Right forelimb (tissue), 1 donor: ENCODE data around the gene RIBC2.
"Not testable (repeated sequence)": the region's sequence is repeated elsewhere in the genome, so short reads cannot be mapped to it uniquely, and the experiment has no call there.

Experiments
- DNase-seq: peaks from one replicate; pipeline ENCODE4 v3.0.0-alpha.2; 2018

RIBC2 gene

DNA sequence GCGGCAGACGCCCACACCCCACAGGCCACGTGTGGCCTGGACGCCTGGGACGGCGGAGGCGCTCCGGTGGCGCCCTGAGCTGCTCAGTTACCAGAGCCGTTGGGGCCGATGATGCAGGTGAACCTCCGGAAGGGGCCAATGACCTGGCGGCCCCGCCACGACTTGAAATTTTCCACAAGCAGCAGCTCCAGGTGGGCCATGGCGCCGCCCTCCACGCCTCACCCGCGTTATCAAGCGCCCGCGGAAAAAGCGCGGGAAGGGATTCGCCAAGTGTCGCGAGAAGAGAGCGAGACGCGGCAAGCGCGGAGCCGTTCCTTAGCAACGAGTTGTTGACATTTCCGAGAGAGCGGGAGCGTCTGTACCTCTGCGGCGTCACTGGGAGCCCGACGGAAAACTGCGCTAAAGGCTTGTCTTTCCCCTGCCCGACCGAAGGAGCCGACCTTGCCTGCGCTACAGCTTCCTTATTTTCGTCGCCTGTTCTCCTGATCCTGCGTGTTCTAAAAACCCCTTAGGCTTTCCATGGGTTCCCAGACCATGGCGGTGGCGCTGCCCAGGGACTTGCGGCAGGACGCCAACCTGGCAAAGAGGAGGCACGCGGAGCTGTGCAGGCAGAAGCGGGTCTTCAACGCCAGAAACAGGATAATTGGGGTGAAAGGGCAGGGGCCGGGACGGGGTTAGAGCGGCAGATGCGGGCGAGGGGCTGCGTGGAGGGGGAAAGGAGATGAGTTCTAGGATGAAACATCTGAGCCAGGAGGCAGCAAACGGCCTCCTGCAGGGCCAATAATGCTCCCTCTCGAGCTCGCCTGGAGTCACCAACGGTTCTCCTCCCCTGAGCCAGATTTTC lies at the start of gene RIBC2, which contains the start of gene SMC1B:
RIBC2 (plus strand) TSS at position 326 of the 844 bp plus-strand sequence; CDS start at position 520, 194 bp downstream.
SMC1B (minus strand) TSS at position 232 of the 844 bp plus-strand sequence; CDS start at position 200, 32 bp downstream.
- DNase-seq = peak; percentile 89

- no peak for DNase-seq
These were observed 46.8 kb upstream of the RIBC2 start for GRCh38 chr22:45366713-45367112.

DNA sequence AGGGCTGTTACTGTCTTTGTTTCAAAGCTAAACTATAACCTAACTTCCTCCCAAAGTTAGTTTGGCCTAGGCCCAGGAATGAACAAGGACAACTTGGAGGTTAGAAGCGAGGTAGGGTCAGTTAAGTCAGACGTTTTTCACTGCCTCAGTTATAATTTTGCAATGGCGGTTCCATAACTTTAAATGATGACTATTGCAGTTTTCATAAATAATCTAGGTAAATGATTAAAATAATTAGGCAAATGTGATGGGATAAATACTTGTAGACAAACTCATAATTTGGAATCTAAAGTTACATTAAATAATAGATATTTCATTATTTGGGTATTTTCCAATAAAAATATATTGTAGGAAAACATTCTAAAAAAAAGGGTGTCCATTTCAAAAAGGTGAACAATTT lies 39.9 kb upstream of the RIBC2 start:
- DNase-seq = not testable (repeated sequence)

GRCh38 chr22:45376009-45376408 lies 37.5 kb upstream of the RIBC2 start:
- no peak for DNase-seq

- DNase-seq = no peak
These were observed 36.8 kb upstream of the RIBC2 start for GRCh38 chr22:45376703-45377102.

- no peak for DNase-seq
These were observed 32.1 kb upstream of the RIBC2 start for GRCh38 chr22:45381348-45381747.

- DNase-seq = no peak
These were observed 23.9 kb upstream of the RIBC2 start for GRCh38 chr22:45389546-45389945.

- no peak for DNase-seq
These were observed 15.7 kb upstream of the RIBC2 start for GRCh38 chr22:45397806-45398205.

GRCh38 chr22:45398214-45398613 lies 15.3 kb upstream of the RIBC2 start:
- DNase-seq = no peak

DNA sequence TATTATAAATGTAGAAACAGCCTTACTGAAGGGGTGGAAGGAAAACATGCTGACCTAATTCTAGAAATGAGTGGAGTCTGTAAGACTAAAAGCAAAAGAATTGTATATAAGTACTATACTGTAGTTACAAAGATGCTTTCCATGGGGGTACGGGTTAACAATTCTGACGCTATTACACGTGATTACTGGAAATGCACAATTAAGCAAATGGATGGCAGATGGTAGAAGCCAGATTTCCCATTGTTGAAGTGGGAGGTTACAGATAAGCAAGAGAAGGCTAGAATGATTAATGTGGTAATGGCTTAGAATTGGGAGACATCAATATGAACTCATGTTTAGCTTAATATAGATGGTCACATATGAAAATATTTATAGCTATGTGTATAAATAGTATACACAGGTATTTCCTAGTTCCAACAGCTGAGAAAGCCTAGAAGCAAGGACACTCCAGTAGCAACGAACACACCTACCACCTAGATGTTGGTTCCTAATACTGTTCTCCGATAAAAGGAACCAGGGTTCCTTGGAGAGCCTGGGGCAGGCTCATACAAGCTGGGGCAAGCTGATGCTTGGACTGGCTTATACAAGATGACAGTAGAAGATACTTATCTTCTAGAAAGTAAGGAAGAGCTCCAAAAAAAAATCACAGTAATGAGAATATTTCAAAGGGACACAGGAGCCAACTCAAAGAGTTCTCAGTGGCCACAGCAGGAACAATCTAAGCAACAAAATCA lies 13.6 kb upstream of the RIBC2 start:
- no peak for DNase-seq

DNA sequence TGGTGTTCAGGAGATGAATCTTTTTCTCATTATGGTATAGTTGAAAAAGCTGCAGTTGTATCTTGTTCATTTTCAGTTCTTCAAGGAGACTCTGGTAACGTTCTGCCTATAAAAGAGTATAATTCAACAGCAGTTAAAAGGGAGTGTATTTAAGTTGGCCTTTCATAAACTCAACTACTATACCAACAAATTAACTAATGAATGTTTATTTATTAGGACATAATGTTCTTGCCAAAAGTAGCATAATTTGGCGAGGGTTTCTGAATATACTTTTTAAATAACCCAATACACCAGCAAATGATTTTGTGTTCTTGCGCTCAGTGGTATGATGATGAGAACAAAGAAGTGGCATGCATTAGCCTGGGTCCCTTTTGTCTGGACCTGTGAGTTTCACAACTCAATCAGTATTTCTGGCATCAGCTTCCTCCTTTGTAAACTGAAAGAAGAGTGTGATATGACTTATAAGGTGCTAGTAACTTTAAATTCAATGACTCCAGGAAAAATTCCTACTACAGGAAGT lies 11.0 kb upstream of the RIBC2 start:
- DNase-seq = no peak

GRCh38 chr22:45407793-45408192 lies 5.7 kb upstream of the RIBC2 start:
- no peak for DNase-seq

DNA sequence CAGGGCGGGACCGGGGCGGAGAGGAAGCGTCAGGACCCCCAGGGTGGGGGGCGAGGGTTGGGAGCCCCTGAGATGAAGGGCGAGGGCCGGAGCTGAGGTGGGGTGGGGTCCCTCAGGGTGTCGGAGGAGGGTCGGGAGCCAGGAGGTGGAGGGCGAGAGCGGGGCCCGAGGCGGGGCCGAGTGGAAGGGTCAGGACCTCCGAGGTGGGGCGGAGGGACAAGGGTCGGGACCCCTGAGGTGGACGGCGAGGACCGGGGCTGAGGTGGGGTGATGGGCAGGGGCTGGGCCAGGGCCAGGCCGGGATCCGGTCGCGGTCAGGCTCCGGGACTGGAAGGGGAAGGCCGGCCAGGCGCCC lies 503 bp upstream of the RIBC2 start:
- DNase-seq = no peak

GRCh38 chr22:45418056-45418769 lies 4.7 kb downstream of the RIBC2 start:
- DNase-seq = no peak

DNA sequence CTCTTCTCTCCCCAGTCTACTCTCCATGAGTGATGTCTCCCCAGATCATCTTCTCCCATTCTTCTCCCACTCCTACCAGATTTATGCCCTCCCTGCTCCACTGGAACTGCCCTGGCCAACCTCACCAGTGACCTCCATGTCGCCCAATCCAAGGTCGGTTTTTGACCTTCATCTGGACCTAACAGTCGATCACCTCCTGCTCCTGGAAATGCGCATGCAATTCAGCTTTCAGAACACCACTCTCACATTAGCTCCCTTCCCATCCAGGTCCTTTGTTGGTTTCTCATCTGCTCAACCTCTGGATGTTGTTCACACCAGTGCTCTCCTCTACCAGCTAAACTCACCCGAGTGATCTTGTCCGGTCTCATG lies 5.3 kb downstream of the RIBC2 start:
- DNase-seq = no peak

DNA sequence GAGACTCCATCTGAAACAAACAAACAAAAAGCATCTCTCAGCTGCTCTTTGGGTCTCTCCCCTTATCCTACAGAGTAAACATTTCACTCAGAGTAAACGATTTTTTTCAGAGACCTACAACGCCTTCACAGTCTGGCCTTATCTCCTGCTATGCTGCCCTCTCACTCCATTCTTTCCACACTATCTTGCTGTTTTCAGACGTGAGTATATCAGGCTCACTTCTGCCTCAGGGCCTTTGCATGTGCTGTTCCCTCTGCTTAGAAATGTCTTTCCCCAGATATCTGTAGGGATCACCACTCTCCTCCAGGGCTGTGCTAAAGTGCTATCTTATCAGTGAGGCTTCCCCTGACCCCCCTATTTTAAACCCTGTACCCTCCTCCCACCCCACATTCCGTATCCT lies 6.5 kb downstream of the RIBC2 start:
- no peak for DNase-seq

GRCh38 chr22:45420539-45420938 lies 7.0 kb downstream of the RIBC2 start:
- no peak for DNase-seq

GRCh38 chr22:45421349-45422055 lies 8.0 kb downstream of the RIBC2 start:
- DNase-seq = no peak

- no peak for DNase-seq
These were observed 8.9 kb downstream of the RIBC2 start for GRCh38 chr22:45422237-45422983.

DNA sequence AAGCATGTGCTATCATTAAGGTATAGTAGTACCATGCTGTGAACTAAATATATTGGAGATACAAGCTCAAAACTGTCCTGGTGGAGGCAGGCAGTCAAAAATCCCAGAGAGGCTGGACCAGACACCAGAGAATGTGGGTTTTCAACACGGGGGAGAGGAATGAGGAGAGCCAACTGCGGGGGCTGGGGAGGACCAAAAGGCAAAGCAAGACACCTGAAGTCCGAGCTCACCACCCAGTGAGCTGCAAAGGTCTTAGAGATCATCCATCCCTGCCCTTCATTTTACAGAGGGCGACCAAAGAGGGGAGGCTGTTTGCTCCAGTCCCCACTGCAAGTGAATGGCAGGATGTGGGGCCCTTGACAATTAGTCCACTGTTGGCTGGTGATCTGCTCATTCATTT lies 10.0 kb downstream of the RIBC2 start:
- DNase-seq = no peak

DNA sequence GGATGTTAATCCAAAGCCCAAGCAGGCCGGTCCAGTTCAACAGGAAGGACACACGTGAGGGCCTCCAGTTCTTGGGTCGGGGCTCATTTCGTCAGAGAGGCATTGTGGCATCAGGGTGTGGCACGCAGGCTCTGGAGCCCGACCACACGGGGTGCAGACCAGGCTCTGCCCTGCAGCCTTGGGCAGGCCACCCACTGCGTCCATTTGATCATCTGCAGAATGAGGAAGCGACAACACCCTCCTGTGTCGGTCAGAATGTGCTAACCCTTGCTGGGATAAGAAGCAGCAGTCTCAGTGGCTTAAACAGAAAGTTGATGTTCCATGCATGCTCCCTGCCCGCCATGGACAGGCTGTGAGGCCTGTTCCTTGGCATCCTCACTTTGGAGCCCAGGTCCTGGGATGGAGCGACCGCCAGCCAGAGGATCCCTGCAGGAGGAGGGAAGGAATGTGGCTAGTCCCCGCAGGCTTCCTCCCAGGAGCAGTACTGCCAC lies 10.8 kb downstream of the RIBC2 start:
- no peak for DNase-seq

DNA sequence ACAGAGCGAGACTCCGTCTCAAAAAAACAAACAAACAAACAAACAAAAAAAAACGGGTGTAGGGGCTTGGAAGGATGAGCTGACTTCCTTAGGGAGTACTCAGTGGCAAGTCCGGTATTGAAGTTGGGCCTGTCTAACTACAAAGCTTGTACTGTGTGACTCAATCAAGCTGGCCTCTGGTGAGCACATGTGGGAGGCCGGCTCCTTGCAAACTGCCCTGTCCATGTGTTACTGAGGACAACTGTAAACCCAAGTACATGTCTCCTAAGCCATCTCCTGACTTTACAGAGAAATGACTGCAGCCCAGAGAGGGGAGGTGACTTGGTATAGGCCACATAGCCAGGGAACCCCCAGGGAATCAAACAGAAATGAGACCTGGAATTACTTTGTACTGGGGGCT lies 11.6 kb downstream of the RIBC2 start:
- DNase-seq = no peak
